CD4-positive, alpha-beta T cell (primary cell): Measurements from ENCODE around the gene SFPQ. TPM values are rescaled to one million over a fixed set of nuclear protein-coding genes. Genes with fewer than 3 reads are reported as not detected.
A peak's percentile ranks its signal among the peaks of the same experiment; 100 is the strongest.

Source experiments
- ATAC-seq: fragments of 200-7000 bp; cut with Tn5 transposase; one replicate; pipeline ENCODE4 v1.10.0; 2022; ENCODE audit warnings: mild to moderate bottlenecking; ENCODE audit not compliant: poor library complexity
- CTCF ChIA-PET: fragments of 350-600 bp; sonication (Branson Sonifier 250); formaldehyde crosslinking; loops from one replicate; lab custom pipeline; 2021; ENCODE audit warnings: antibody characterized with exemption, inconsistent platforms; lab: Charles Lee
- POLR2A ChIA-PET: fragments of 350-600 bp; sonication (Branson Sonifier 250); formaldehyde crosslinking; loops from one replicate; lab custom pipeline; 2021; ENCODE audit warnings: antibody characterized with exemption, inconsistent platforms; lab: Charles Lee
- DNase-seq, 14 experiments: peaks; one replicate each; pipeline ENCODE4 v3.0.0-alpha.2; 2013 to 2020; ENCODE audit warnings: mixed read lengths in 2 of 14
- H3K27ac ChIP-seq, 2 donors: one replicate each; pipeline versions ENCODE4 v1.5.1 to v1.7.0; 2013; ENCODE audit warnings: low read length in 2 of 2, low read depth in 1 of 2, mild to moderate bottlenecking in 1 of 2
- H3K27me3 ChIP-seq, 2 experiments: 1 replicate in 1 of 2; 2 replicates in 1 of 2; pipeline versions ENCODE4 v1.6.1 to v1.7.0; 2013; ENCODE audit warnings: low read length in 2 of 2, control low read depth in 1 of 2, mild to moderate bottlenecking in 1 of 2, moderate library complexity in 1 of 2; ENCODE audit not compliant: insufficient read depth in 2 of 2, control insufficient read depth in 1 of 2
- H3K36me3 ChIP-seq: one replicate; pipeline ENCODE4 v1.6.1; 2013; ENCODE audit warnings: low read length, control low read depth; ENCODE audit not compliant: insufficient read depth
- H3K4me1 ChIP-seq: one replicate; pipeline ENCODE4 v1.6.1; 2013; ENCODE audit warnings: low read length, control low read depth; ENCODE audit not compliant: insufficient read depth
- H3K4me3 ChIP-seq: one replicate; pipeline ENCODE4 v1.5.1; 2013; ENCODE audit warnings: mild to moderate bottlenecking, low read length, moderate library complexity
- H3K9me3 ChIP-seq, 2 experiments: 1 replicate in 1 of 2; 2 replicates in 1 of 2; pipeline versions ENCODE4 v1.6.1 to v1.7.0; 2013; ENCODE audit warnings: low read length in 2 of 2, mild to moderate bottlenecking in 2 of 2, control low read depth in 1 of 2, moderate library complexity in 1 of 2; ENCODE audit not compliant: control insufficient read depth in 1 of 2, insufficient read depth in 1 of 2
- H3K27ac Mint-ChIP-seq: one replicate; pipeline ENCODE4 v1.8.0; 2020; ENCODE audit warnings: mixed read lengths
- H3K27me3 Mint-ChIP-seq: one replicate; pipeline ENCODE4 v1.8.0; 2021; ENCODE audit warnings: mixed read lengths
- H3K36me3 Mint-ChIP-seq: one replicate; pipeline ENCODE4 v1.8.0; 2021; ENCODE audit warnings: low read depth, mixed read lengths
- H3K4me1 Mint-ChIP-seq: one replicate; pipeline ENCODE4 v1.8.0; 2021; ENCODE audit warnings: low read depth, mixed read lengths
- H3K4me3 Mint-ChIP-seq: one replicate; pipeline ENCODE4 v1.8.0; 2020; ENCODE audit warnings: mild to moderate bottlenecking, mixed read lengths
- H3K9me3 Mint-ChIP-seq: one replicate; pipeline ENCODE4 v1.8.0; 2020; ENCODE audit warnings: mixed read lengths
- CTCF ChIP-seq: fragments of 200-600 bp; IDR thresholded peaks from one replicate; pipeline ENCODE4 v1.8.0; 2022; ENCODE audit warnings: antibody characterized with exemption, mild to moderate bottlenecking
- intact Hi-C, 2 experiments: fragments of 100-400 bp; cut with DNase I in 1 of 2; cut with micrococcal nuclease in 1 of 2; formaldehyde crosslinking; loops; one replicate each; pipeline versions ENCODE4 v1.15.1 to v1.9.0; 2023 to 2025; cut with DNase I, micrococcal nuclease
- total RNA-seq, 174 experiments: library from RNA in 2 of 174; stranded (reverse) in 2 of 174; gene quantifications; one replicate each; pipeline ENCODE4 v1.2.3 and lab custom pipeline; 2021 to 2026

The SFPQ gene
- total RNA-seq, 2 experiments from 2014 or later: 766 to 767 TPM

GRCh38 chr1:35184495-35185199 lies 8.3 kb downstream of the SFPQ start:
- intact Hi-C loops: no loop called here
- Histone ChIP-seq H3K4me3 (no peak overlapping the region), H3K27me3 (no peaks in the 10 kb centered on the region), H3K36me3 (peaks cover 98% of the 10 kb centered on the region), H3K9me3 (no peaks in the 10 kb centered on the region), H3K27ac (no peak overlapping the region), H3K4me1 (peaks cover 45% of the 10 kb centered on the region)
- CTCF ChIA-PET: interaction anchor here (1.0 to 1.7 kb wide), 2 partner anchors 17 kb away, joined by 3 to 5 read pairs; no protein-coding TSS in a partner anchor
- no peak for DNase-seq
- no peak for ATAC-seq
- Mint-ChIP-seq H3K36me3 (peaks cover 100% of the 10 kb centered on the region), H3K27ac (peak overlapping the region; percentile 97), H3K4me1 (peaks cover 100% of the 10 kb centered on the region), H3K4me3 (peak overlapping the region; percentile 57), H3K9me3 (no peaks in the 10 kb centered on the region), H3K27me3 (no peaks in the 10 kb centered on the region)
- no peak for TF ChIP-seq CTCF
- POLR2A ChIA-PET: no interaction called here

GRCh38 chr1:35181790-35182455 lies 11.0 kb downstream of the SFPQ start:
- Mint-ChIP-seq H3K27ac (peak overlapping the region; percentile 72), H3K4me1 (peaks cover 88% of the 10 kb centered on the region), H3K4me3 (peak overlapping the region; percentile 45), H3K9me3 (no peaks in the 10 kb centered on the region), H3K27me3 (no peaks in the 10 kb centered on the region), H3K36me3 (peaks cover 100% of the 10 kb centered on the region)
- H3K4me1 ChIP-seq: peaks cover 21% of the 10 kb centered on the region
- no peaks in the 10 kb centered on the region for H3K27me3 ChIP-seq
- H3K4me3 ChIP-seq: no peak overlapping the region
- H3K27ac ChIP-seq: no peak overlapping the region
- TF ChIP-seq CTCF: no peak
- H3K36me3 ChIP-seq: peaks cover 98% of the 10 kb centered on the region
- no peaks in the 10 kb centered on the region for H3K9me3 ChIP-seq
- ChIA-PET CTCF (interaction anchor here (1.6 kb wide), 1 partner anchor 20 kb away, joined by 3 read pairs; no protein-coding TSS in a partner anchor), POLR2A (interaction anchor here (0.9 to 2.1 kb wide), 3 partner anchors 9 to 11 kb away, joined by 3 to 8 read pairs (median 5); partner anchors contain the start of gene SFPQ)
- ATAC-seq (no peak), DNase-seq (no peak)
- intact Hi-C loops: no loop called here

- Mint-ChIP-seq H3K9me3 (no peaks in the 10 kb centered on the region), H3K4me1 (peaks cover 77% of the 10 kb centered on the region), H3K36me3 (peaks cover 100% of the 10 kb centered on the region), H3K27ac (peak overlapping the region; percentile 72), H3K4me3 (no peak overlapping the region), H3K27me3 (no peaks in the 10 kb centered on the region)
- Histone ChIP-seq H3K27me3 (no peaks in the 10 kb centered on the region), H3K27ac (no peak overlapping the region), H3K4me1 (peaks cover 12% of the 10 kb centered on the region), H3K36me3 (peaks cover 97% of the 10 kb centered on the region), H3K4me3 (no peak overlapping the region), H3K9me3 (no peaks in the 10 kb centered on the region)
- no peak for TF ChIP-seq CTCF
- CTCF ChIA-PET: interaction anchor here (0.6 to 1.6 kb wide), 2 partner anchors 21 to 198 kb away, joined by 3 to 7 read pairs; no protein-coding TSS in a partner anchor
- POLR2A ChIA-PET: interaction anchor here (1.9 to 2.1 kb wide), 2 partner anchors 10 to 12 kb away, joined by 5 to 8 read pairs; partner anchors contain the start of gene SFPQ
- intact Hi-C loops: no loop called here
- no peak for ATAC-seq
- no peak for DNase-seq
Measured at GRCh38 chr1:35180776-35181374, 12.1 kb downstream of the SFPQ start.
